Adipocyte (in vitro differentiated cells): ENCODE data around the gene SGK1.
"Not testable (repeated sequence)": the region's sequence is repeated elsewhere in the genome, so short reads cannot be mapped to it uniquely, and the experiment has no call there.

Experiments
- DNase-seq: peaks from one replicate; pipeline ENCODE4 v3.0.0-alpha.2; 2015; ENCODE audit warnings: low read depth
- H3K27me3 ChIP-seq: replicated peaks from 2 replicates; pipeline ENCODE4 v1.7.0; 2013; ENCODE audit warnings: mild to moderate bottlenecking, low read length, moderate library complexity; ENCODE audit not compliant: control insufficient read depth, insufficient read depth
- H3K36me3 ChIP-seq: 2 replicates; pipeline ENCODE4 v1.7.0; 2013; ENCODE audit warnings: low read length, mild to moderate bottlenecking, moderate library complexity; ENCODE audit not compliant: control insufficient read depth, insufficient read depth, severe bottlenecking
- H3K4me1 ChIP-seq: 2 replicates; pipeline ENCODE4 v1.7.0; 2013; ENCODE audit warnings: mild to moderate bottlenecking, low read length, moderate library complexity; ENCODE audit not compliant: control insufficient read depth, insufficient read depth
- H3K4me3 ChIP-seq: 2 replicates; pipeline ENCODE4 v1.7.0; 2013; ENCODE audit warnings: mild to moderate bottlenecking, low read length, moderate library complexity
- H3K9ac ChIP-seq: 2 replicates; pipeline ENCODE4 v1.7.0; 2013; ENCODE audit warnings: mild to moderate bottlenecking, low read length, moderate library complexity
- H3K9me3 ChIP-seq: 2 replicates; pipeline ENCODE4 v1.7.0; 2013; ENCODE audit warnings: mild to moderate bottlenecking, low read length, moderate library complexity; ENCODE audit not compliant: control insufficient read depth

Gene SGK1

DNA sequence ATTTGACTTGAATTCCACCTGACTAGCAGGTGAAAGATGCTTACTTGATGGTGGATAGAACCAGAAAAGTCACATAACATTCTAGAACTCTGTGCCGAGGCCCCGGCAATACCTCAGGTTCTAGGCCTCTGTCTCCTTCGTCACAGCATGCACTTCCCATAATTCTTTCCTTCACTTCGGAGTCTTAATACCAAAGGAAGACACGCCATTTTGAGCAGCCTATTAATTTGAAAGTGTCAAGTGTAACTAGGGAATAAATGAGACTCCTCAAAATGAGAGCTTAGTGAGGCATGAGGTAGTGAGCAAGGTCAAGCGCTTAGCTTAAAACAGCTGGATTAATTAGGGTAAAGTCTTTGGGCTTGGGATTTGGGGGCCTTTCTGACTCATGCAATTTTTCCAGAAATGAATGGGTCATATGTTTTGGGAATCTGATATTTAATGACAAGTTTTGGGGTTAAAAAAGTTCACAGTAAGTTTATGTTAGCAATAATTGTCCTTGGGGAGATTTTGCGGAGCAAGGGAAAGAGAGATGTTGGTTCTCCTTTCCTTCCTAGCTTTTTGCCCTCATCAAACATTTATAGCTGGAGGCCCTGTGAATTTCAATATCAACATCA, 29.1 kb upstream of the SGK1 start:
- Histone ChIP-seq H3K9me3 (no peaks in the 10 kb centered on the region), H3K4me3 (no peak overlapping the region), H3K27me3 (no peaks in the 10 kb centered on the region), H3K4me1 (peaks cover 14% of the 10 kb centered on the region), H3K9ac (no peak overlapping the region), H3K36me3 (no peaks in the 10 kb centered on the region)
- no peak for DNase-seq

DNA sequence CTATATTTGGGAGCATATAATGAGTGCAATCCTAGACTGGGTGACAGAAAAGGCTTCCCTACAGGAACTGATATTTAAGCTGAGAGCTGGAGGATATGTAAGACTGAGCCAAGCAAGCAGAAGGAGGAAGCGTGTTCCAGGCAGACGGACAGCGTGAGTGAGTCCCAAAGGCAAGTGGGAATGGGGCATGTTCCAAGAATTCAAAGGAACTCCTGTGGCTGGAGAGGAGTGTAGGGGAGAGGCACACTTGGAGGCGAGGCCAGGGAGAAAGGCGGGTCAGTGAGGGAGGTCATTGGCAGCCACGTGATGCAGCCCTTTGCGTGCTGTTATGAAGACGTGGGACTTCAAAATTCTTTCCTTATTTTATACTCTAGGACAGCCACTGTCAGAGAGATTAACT, 27.9 kb upstream of the SGK1 start:
- Histone ChIP-seq H3K9ac (no peak overlapping the region), H3K4me1 (peaks cover 16% of the 10 kb centered on the region), H3K9me3 (no peaks in the 10 kb centered on the region), H3K27me3 (no peaks in the 10 kb centered on the region), H3K4me3 (no peak overlapping the region), H3K36me3 (no peaks in the 10 kb centered on the region)
- DNase-seq: no peak

DNA sequence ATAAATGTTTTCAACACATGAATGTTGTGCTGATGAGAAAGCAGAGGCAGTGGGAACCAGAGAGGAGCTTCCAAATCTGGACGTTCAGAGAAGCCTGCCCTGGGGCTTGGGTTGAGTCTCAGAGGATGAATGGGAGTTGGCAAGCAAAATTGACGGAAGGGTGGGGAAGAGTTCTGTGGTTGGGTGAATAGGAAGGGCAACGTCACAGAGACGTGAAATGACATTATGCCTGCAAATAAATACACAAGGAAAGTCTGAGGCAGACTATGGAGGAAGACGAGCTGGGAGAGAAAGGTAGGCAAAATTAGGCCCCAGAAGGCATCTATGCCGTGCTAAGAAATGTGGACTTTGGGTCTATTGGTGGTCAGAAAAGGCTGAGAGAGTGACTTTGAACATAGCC, 25.2 kb upstream of the SGK1 start:
- no peaks in the 10 kb centered on the region for H3K36me3 ChIP-seq
- no peak overlapping the region for H3K4me3 ChIP-seq
- no peak overlapping the region for H3K9ac ChIP-seq
- H3K4me1 ChIP-seq: peaks cover 13% of the 10 kb centered on the region
- DNase-seq: no peak
- H3K9me3 ChIP-seq: no peaks in the 10 kb centered on the region
- H3K27me3 ChIP-seq: no peaks in the 10 kb centered on the region

DNA sequence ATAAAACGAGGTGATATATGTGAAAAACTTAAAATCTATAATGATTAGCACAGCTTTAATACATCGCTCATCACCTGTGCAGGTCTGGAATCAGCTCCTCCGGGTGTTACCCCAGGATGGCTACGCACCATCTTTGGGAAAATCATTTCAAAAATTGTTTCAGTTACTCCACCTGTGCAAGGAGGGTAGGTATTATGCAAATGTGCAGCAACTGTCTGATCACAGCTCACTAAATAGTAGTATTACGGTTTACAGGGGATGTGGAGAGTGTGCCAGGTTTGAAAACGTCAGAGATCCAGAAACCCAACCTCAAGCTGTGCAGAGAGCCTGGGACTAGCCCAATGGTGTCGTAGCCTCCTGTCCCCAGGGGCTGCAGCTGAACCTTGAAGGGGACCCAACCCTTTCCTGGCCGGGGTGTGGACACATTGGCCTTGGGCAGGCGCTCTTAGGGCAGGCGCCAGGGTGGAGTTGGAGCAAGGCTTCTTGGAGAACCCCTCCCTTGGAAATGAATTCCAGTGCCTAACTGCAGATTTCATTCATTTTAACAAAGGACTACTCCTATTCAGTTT, 24.2 kb upstream of the SGK1 start:
- no peak overlapping the region for H3K4me3 ChIP-seq
- no peak overlapping the region for H3K9ac ChIP-seq
- no peak for DNase-seq
- no peaks in the 10 kb centered on the region for H3K36me3 ChIP-seq
- H3K9me3 ChIP-seq: no peaks in the 10 kb centered on the region
- no peaks in the 10 kb centered on the region for H3K27me3 ChIP-seq
- H3K4me1 ChIP-seq: peaks cover 12% of the 10 kb centered on the region

DNA sequence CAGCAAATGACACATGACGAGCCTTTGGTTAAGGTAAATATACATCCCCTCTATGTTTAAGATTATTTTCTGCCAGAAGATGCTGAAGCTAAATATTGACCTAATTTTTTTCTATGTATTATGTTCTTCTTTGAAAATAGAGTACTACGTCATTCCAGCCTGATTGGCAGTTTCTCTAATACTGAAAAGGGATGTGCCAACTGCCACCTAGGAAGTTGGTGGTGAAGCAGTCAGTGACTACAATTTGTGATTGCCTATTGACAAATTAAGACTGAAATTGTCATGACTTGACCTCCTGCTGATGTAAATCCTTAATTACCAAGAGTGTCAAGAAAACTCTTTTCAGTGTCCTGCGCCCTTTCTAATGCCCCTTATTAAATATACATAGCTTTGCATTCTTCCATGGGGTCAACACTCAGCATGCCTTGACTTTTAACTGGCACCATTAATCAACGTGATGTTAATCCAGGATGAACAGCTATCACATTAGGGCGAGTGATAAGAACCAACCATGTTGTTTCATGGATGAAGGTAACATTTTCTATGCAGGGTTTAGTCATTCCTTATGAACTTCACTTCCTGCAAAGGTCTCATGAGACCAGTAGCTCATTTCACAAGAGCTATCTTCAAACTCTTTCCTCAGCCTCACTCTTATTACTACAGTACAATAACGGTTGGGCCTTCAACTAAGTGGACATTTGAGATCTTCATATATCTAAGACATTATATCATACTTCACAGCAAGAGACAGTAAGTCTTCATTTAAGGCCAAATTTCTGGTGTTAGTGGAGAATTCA, 22.5 kb upstream of the SGK1 start:
- Histone ChIP-seq H3K9ac (no peak overlapping the region), H3K4me1 (peaks cover 6% of the 10 kb centered on the region), H3K9me3 (no peaks in the 10 kb centered on the region), H3K4me3 (no peak overlapping the region), H3K27me3 (no peaks in the 10 kb centered on the region), H3K36me3 (no peaks in the 10 kb centered on the region)
- no peak for DNase-seq

DNA sequence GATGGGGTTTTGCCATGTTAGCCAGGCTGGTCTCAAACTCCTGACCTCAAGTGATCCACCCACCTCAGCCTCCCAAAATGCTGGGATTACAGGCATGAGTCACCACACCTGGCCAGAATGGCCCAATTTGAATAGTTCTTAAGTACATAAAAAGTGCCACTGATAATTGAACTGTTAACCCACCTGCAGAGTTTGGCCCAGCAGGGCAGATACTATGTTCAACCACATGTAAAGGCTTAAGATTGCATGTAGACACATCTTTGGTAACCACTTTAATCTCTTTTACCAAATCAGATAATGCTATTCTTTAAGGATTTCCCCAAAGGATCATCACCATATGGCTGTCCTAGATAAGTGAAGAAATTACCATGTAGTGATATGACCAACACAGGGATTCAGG, 21.3 kb upstream of the SGK1 start:
- H3K4me1 ChIP-seq: peaks cover 6% of the 10 kb centered on the region
- H3K9ac ChIP-seq: no peak overlapping the region
- H3K9me3 ChIP-seq: no peaks in the 10 kb centered on the region
- H3K36me3 ChIP-seq: no peaks in the 10 kb centered on the region
- H3K4me3 ChIP-seq: no peak overlapping the region
- H3K27me3 ChIP-seq: no peaks in the 10 kb centered on the region
- no peak for DNase-seq

DNA sequence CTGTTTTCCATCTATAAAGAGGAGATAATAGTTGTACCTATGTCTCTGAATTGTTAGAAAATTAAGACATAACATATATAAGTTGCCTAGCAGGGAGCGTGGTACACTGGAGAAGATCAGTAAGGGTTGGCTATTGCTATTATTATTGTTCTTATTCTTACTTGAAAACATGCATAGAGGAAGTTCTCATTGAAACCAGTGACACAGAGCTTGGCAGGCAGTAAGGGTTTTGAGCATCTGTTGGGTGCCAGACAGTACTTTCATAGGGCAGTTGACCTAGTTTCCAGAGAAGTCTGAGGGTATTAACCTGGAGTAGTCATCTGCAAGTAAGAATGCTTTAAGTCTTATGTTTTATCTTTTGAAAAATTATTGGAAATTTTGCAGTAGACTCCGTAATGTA, 13.3 kb upstream of the SGK1 start:
- Histone ChIP-seq H3K27me3 (no peaks in the 10 kb centered on the region), H3K9me3 (no peaks in the 10 kb centered on the region), H3K4me3 (no peak overlapping the region), H3K9ac (no peak overlapping the region), H3K4me1 (peaks cover 9% of the 10 kb centered on the region), H3K36me3 (no peaks in the 10 kb centered on the region)
- DNase-seq: no peak

DNA sequence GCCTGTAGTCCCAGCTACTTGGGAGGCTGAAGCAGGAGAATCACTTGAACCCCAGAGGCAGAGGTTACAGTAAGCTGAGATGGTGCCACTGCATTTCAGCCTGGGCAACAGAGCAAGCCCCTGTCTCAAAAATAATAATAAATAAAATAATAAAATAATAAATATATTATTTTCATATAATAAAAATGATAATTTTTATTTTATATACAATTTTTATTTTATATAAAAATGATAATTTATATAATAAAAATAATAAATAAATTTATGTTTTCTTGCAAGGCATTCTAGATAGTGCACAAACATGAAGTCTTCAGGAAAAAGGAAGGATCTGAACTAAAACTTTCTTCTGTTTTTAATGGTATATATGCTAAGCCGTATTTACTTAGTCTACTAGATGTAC, 12.6 kb upstream of the SGK1 start:
- no peaks in the 10 kb centered on the region for H3K27me3 ChIP-seq
- peaks cover 2% of the 10 kb centered on the region for H3K9me3 ChIP-seq
- no peak for DNase-seq
- no peak overlapping the region for H3K9ac ChIP-seq
- no peak overlapping the region for H3K4me3 ChIP-seq
- no peaks in the 10 kb centered on the region for H3K36me3 ChIP-seq
- H3K4me1 ChIP-seq: peaks cover 9% of the 10 kb centered on the region

DNA sequence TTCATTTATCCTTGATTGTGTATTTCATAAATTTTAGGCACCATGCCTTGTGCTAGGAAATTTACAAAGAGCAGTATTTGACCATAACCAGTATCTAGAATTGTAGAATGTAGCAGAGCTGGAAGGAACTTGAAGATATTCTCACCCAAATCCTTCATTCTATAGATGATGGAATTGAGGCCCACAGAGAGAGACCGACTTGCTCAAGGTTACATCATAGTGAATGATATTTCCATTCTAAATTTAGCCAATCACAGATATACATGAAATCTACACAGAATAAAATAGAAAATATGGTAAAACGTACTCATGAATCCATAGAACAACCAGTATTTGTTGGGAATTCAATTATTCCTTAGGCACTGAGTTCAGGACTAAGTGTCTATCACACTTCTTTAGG, 10.9 kb upstream of the SGK1 start:
- DNase-seq: no peak
- Histone ChIP-seq H3K27me3 (no peaks in the 10 kb centered on the region), H3K36me3 (no peaks in the 10 kb centered on the region), H3K4me1 (peaks cover 9% of the 10 kb centered on the region), H3K9ac (no peak overlapping the region), H3K4me3 (no peak overlapping the region), H3K9me3 (peaks cover 4% of the 10 kb centered on the region)

DNA sequence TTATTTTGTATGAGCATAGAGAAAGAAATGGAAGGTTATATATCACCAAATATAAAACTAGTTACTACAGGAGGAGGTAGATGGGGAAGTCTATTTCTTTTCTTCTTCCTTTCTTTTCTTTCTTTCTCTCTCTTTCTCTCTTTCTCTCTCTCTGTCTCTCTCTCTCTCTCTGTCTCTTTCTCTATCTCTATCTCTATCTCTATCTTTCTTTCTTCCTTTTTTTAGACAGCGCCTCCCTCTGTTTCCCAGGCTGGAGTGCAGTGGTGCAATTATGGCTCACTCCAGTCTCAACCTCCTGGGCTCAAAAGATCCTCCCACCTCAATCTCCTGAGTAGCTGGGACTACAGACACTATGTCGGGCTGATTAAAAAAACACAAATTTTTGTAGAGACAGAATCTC, 10.2 kb upstream of the SGK1 start:
- no peaks in the 10 kb centered on the region for H3K27me3 ChIP-seq
- no peaks in the 10 kb centered on the region for H3K36me3 ChIP-seq
- H3K9me3 ChIP-seq: peaks cover 4% of the 10 kb centered on the region

DNA sequence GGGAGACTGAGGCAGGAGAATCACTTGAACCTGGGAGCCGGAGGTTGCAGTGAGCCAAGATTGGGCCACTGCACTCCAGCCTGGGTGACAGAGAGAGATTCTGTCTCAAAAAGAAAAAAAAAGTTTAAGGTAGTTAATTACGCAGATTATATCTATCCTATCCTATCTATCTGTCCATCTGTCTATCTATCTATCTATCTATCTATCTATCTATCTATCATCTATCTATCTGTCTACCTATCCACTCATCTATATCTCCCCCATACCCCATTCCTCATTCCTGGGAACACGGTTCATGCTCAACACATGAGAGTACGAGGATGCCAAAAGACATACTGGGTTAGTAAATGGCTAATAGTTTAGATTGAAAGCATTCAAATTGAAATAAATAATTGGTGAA, 8.3 kb upstream of the SGK1 start:
- not testable (repeated sequence) for H3K4me3 ChIP-seq, H3K27me3 ChIP-seq, H3K4me1 ChIP-seq, H3K9me3 ChIP-seq, H3K36me3 ChIP-seq, H3K9ac ChIP-seq, DNase-seq

More for the DNA sequence above, 10.2 kb upstream of the SGK1 start:
- H3K4me3 ChIP-seq: no peak overlapping the region
- H3K9ac ChIP-seq: no peak overlapping the region
- no peak for DNase-seq
- peaks cover 3% of the 10 kb centered on the region for H3K4me1 ChIP-seq
